ENCODE results near the gene PDRG1. TPM values are rescaled to one million over a fixed set of nuclear protein-coding genes. Genes with fewer than 3 reads are reported as not detected.

PDRG1 gene
- polyA plus RNA-seq, 1 of the 3 experiments (the other 2 are of a cell fraction) = 18.9 TPM

GRCh38 chr20:31977080-31977479 is 25.2 kb upstream of the PDRG1 start:
- CTCF ChIA-PET = interaction anchor here (0.6 to 1.1 kb wide), 2 partner anchors 24 to 55 kb away, joined by 3 to 4 read pairs; no protein-coding TSS in a partner anchor
- H3K4me2 ChIP-seq = no peak overlapping the region

GRCh38 chr20:31975874-31976273 is 24.0 kb upstream of the PDRG1 start:
- WGBS (ENCODE audit: low lambda C conversion rate) = 41% methylated on average over 2 of the region's 2 CpGs
- no peaks in the 10 kb centered on the region for H3K9me3 ChIP-seq
- no peak overlapping the region for H2AFZ ChIP-seq (ENCODE audit: low read depth)
- H3K79me2 ChIP-seq (ENCODE audit: insufficient read depth) = no peaks in the 10 kb centered on the region
- no peaks in the 10 kb centered on the region for H4K20me1 ChIP-seq (ENCODE audit: insufficient read depth)
- H3K4me2 ChIP-seq = no peak overlapping the region
- peaks cover 0 to 3% of the 10 kb centered on the region in 2 experiments; a peak in 1 of 4 replicates for H3K4me1 ChIP-seq (ENCODE audit: control insufficient read depth in 1 of 2, insufficient read depth in 2 of 2, low read depth in 1 of 2, low read length in 1 of 2)
- no peak overlapping the region for H3K27ac ChIP-seq (ENCODE audit: low read depth in 2 of 2, low read length in 1 of 2)
- ChIA-PET POLR2A (no interaction called here), CTCF (interaction anchor here (0.8 to 1.2 kb wide), 2 partner anchors 116 to 129 kb away, joined by 3 to 4 read pairs; no protein-coding TSS in a partner anchor)
- no peaks in the 10 kb centered on the region for H3K9me2 ChIP-seq
- no peaks in the 10 kb centered on the region; the same call in 1 of the 2 replicates for H3K27me3 ChIP-seq (ENCODE audit: insufficient read depth)
- no peak for DNase-seq
- no peaks in the 10 kb centered on the region for H3F3A ChIP-seq (replicated peaks; ENCODE audit: insufficient read depth)
- no peak overlapping the region for H3K9ac ChIP-seq
- H3K36me3 ChIP-seq (replicated peaks in 1 of 2; ENCODE audit: control insufficient read depth in 1 of 2, insufficient read depth in 2 of 2, low read length in 1 of 2) = no peaks in the 10 kb centered on the region
- H3K4me3 ChIP-seq (ENCODE audit: low read depth in 2 of 2, low read length in 1 of 2) = no peak overlapping the region
- TF ChIP-seq CTCF (IDR thresholded peaks at IDR 0.05) (no peak), ELF1 (IDR thresholded peaks at IDR 0.05) (no peak), GATA2 (CRISPR knock-in tag; IDR thresholded peaks at IDR 0.05) (no peak), MXI1 (IDR thresholded peaks at IDR 0.05; ENCODE audit: low read depth, low read length) (no peak), FOSL2 (IDR thresholded peaks at IDR 0.05; ENCODE audit: borderline replicate concordance, low read depth) (no peak), REST (IDR thresholded peaks at IDR 0.05; ENCODE audit: low read depth, low read length) (no peak), EP300 (IDR thresholded peaks at IDR 0.05; ENCODE audit: borderline replicate concordance in 1 of 2, low read depth in 1 of 2, low read length in 1 of 2) (no peak), POLR2AphosphoS5 (IDR thresholded peaks at IDR 0.05; ENCODE audit: low read depth, low read length) (no peak), RAD21 (IDR thresholded peaks at IDR 0.05; ENCODE audit: low read length) (no peak), FOXM1 (IDR thresholded peaks at IDR 0.05; ENCODE audit: low read depth) (no peak), MEF2A (IDR thresholded peaks at IDR 0.05; ENCODE audit: borderline replicate concordance, low read depth) (no peak), JUND (IDR thresholded peaks at IDR 0.05) (no peak), NRF1 (IDR thresholded peaks at IDR 0.05; ENCODE audit: low read depth, low read length) (no peak), YY1 (IDR thresholded peaks at IDR 0.05; ENCODE audit: low read depth) (no peak)
- TF ChIP-seq, protein P1, sequence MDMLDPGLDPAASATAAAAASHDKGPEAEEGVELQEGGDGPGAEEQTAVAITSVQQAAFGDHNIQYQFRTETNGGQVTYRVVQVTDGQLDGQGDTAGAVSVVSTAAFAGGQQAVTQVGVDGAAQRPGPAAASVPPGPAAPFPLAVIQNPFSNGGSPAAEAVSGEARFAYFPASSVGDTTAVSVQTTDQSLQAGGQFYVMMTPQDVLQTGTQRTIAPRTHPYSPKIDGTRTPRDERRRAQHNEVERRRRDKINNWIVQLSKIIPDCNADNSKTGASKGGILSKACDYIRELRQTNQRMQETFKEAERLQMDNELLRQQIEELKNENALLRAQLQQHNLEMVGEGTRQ (IDR thresholded peaks at IDR 0.05; ENCODE audit: borderline replicate concordance, low read depth, low read length) = no peak
- TF ChIP-seq, protein P2, sequence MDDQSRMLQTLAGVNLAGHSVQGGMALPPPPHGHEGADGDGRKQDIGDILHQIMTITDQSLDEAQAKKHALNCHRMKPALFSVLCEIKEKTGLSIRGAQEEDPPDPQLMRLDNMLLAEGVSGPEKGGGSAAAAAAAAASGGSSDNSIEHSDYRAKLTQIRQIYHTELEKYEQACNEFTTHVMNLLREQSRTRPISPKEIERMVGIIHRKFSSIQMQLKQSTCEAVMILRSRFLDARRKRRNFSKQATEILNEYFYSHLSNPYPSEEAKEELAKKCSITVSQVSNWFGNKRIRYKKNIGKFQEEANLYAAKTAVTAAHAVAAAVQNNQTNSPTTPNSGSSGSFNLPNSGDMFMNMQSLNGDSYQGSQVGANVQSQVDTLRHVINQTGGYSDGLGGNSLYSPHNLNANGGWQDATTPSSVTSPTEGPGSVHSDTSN (IDR thresholded peaks at IDR 0.05) = no peak

More at GRCh38 chr20:31977080-31977479, 25.2 kb upstream of the PDRG1 start:
- H3K4me1 ChIP-seq (ENCODE audit: control insufficient read depth in 1 of 2, insufficient read depth in 2 of 2, low read depth in 1 of 2, low read length in 1 of 2) = peaks cover 0 to 3% of the 10 kb centered on the region in 2 experiments; a peak in 1 of 4 replicates
- TF ChIP-seq YY1 (IDR thresholded peaks at IDR 0.05; ENCODE audit: low read depth) (no peak), MXI1 (IDR thresholded peaks at IDR 0.05; ENCODE audit: low read depth, low read length) (no peak), RXRA (IDR thresholded peaks at IDR 0.05; ENCODE audit: borderline replicate concordance, low read depth) (no peak), ELF1 (IDR thresholded peaks at IDR 0.05) (no peak), RFX5 (IDR thresholded peaks at IDR 0.05; ENCODE audit: low read length) (no peak)
- TF ChIP-seq, protein P3, sequence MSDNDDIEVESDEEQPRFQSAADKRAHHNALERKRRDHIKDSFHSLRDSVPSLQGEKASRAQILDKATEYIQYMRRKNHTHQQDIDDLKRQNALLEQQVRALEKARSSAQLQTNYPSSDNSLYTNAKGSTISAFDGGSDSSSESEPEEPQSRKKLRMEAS (IDR thresholded peaks at IDR 0.05; ENCODE audit: low read depth) = no peak
- TF ChIP-seq, protein P2 (IDR thresholded peaks at IDR 0.05) = no peak
- no peaks in the 10 kb centered on the region for H3K36me3 ChIP-seq (replicated peaks in 1 of 2; ENCODE audit: control insufficient read depth in 1 of 2, insufficient read depth in 2 of 2, low read length in 1 of 2)
- H3K4me3 ChIP-seq (ENCODE audit: low read depth in 2 of 2, low read length in 1 of 2) = no peak overlapping the region
- no peak for DNase-seq
- H3K9ac ChIP-seq = no peak overlapping the region
- H3K9me3 ChIP-seq = no peaks in the 10 kb centered on the region
- H3K27me3 ChIP-seq (ENCODE audit: insufficient read depth) = no peaks in the 10 kb centered on the region; the same call in 1 of the 2 replicates
- no peaks in the 10 kb centered on the region for H3K79me2 ChIP-seq (ENCODE audit: insufficient read depth)
- no peak overlapping the region for H3K27ac ChIP-seq (ENCODE audit: low read depth in 2 of 2, low read length in 1 of 2)
- POLR2A ChIA-PET = no interaction called here
- H4K20me1 ChIP-seq (ENCODE audit: insufficient read depth) = no peaks in the 10 kb centered on the region
- H3K9me2 ChIP-seq = no peaks in the 10 kb centered on the region
- 16% methylated on average over 2 of the region's 4 CpGs for WGBS (ENCODE audit: low lambda C conversion rate)
- H3F3A ChIP-seq (replicated peaks; ENCODE audit: insufficient read depth) = no peaks in the 10 kb centered on the region
- no peak overlapping the region for H2AFZ ChIP-seq (ENCODE audit: low read depth)

Measured in SK-N-SH (cell line).